WTC11 (cell line): ENCODE data around the gene MYCBPAP. TPM values are rescaled to one million over a fixed set of nuclear protein-coding genes. Genes with fewer than 3 reads are reported as not detected.

ENCODE experiments used
- ATAC-seq: fragments of 200-7000 bp; cut with Tn5 transposase; 2 replicates; pipeline ENCODE4 v1.10.0; 2021; ENCODE audit warnings: mild to moderate bottlenecking, moderate library complexity
- CTCF ChIA-PET: fragments of 300-600 bp; sonication (Branson Sonifier 250); formaldehyde crosslinking; loops from one replicate; lab custom pipeline; 2021; ENCODE audit warnings: antibody characterized with exemption; lab: Charles Lee
- POLR2A ChIA-PET: fragments of 350-600 bp; sonication (Branson Sonifier 250); formaldehyde crosslinking; loops from one replicate; lab custom pipeline; 2021; ENCODE audit warnings: antibody characterized with exemption; lab: Charles Lee
- DNase-seq: peaks from one replicate; pipeline ENCODE4 v3.0.0; 2021; ENCODE audit warnings: low spot score
- H3K27ac Mint-ChIP-seq: 2 replicates; pipeline ENCODE4 v1.8.0; 2021; ENCODE audit warnings: mixed read lengths
- H3K27me3 Mint-ChIP-seq: 2 replicates; pipeline ENCODE4 v1.8.0; 2021; ENCODE audit warnings: low read depth, mild to moderate bottlenecking, moderate library complexity, mixed read lengths
- H3K36me3 Mint-ChIP-seq: 2 replicates; pipeline ENCODE4 v1.8.0; 2021; ENCODE audit warnings: mixed read lengths
- H3K4me1 Mint-ChIP-seq: 2 replicates; pipeline ENCODE4 v1.8.0; 2022; ENCODE audit warnings: mixed read lengths
- H3K4me3 Mint-ChIP-seq: 2 replicates; pipeline ENCODE4 v1.8.0; 2021; ENCODE audit warnings: mild to moderate bottlenecking, moderate library complexity, mixed read lengths
- H3K9me3 Mint-ChIP-seq: 2 replicates; pipeline ENCODE4 v1.8.0; 2021; ENCODE audit warnings: mixed read lengths
- CBFB ChIP-seq: sonication (generic); formaldehyde crosslinking; IDR thresholded peaks from 2 replicates; pipeline ENCODE4 v1.8.1; 2022; ENCODE audit warnings: mild to moderate bottlenecking, low read depth, missing genetic modification reagents
- CREB1 ChIP-seq: sonication (generic); formaldehyde crosslinking; IDR thresholded peaks from 2 replicates; pipeline ENCODE4 v1.8.0; 2023; ENCODE audit warnings: mild to moderate bottlenecking, missing genetic modification reagents
- ELF4 ChIP-seq: sonication (generic); formaldehyde crosslinking; IDR thresholded peaks from 2 replicates; pipeline ENCODE4 v1.8.1; 2022; ENCODE audit warnings: low read depth, mild to moderate bottlenecking, moderate library complexity, missing genetic modification reagents
- EMX1 ChIP-seq: fragments of 250-450 bp; sonication (Bioruptor Pico); IDR thresholded peaks from 2 replicates; pipeline ENCODE4 v1.8.0; 2021; ENCODE audit warnings: mild to moderate bottlenecking
- FOXP1 ChIP-seq: sonication (generic); formaldehyde crosslinking; IDR thresholded peaks from 2 replicates; pipeline ENCODE4 v1.8.0; 2022; ENCODE audit warnings: missing genetic modification reagents, mild to moderate bottlenecking, moderate library complexity, borderline replicate concordance
- GABPB1 ChIP-seq: sonication (generic); formaldehyde crosslinking; IDR thresholded peaks from 2 replicates; pipeline ENCODE4 v1.8.1; 2023; ENCODE audit warnings: mild to moderate bottlenecking, missing genetic modification reagents
- GRHL2 ChIP-seq: fragments of 250-450 bp; sonication (Bioruptor Pico); IDR thresholded peaks from 2 replicates; pipeline ENCODE4 v1.8.0; 2022; ENCODE audit warnings: mild to moderate bottlenecking, moderate library complexity; ENCODE audit not compliant: insufficient replicate concordance, severe bottlenecking
- IRF1 ChIP-seq: sonication (generic); formaldehyde crosslinking; IDR thresholded peaks from 2 replicates; pipeline ENCODE4 v1.8.0; 2023; ENCODE audit warnings: missing genetic modification reagents
- IRF2 ChIP-seq: sonication (generic); formaldehyde crosslinking; IDR thresholded peaks from 2 replicates; pipeline ENCODE4 v1.8.0; 2022; ENCODE audit warnings: low read depth, missing genetic modification reagents, borderline replicate concordance
- NFATC4 ChIP-seq: fragments of 250-450 bp; sonication (Bioruptor Pico); IDR thresholded peaks from 2 replicates; pipeline ENCODE4 v1.9.0; 2021; ENCODE audit warnings: mild to moderate bottlenecking
- SP1 ChIP-seq: sonication (generic); formaldehyde crosslinking; conservative IDR thresholded peaks from 2 replicates; pipeline ENCODE4 v1.8.1; 2022; ENCODE audit warnings: missing genetic modification reagents
- USF1 ChIP-seq: sonication (generic); formaldehyde crosslinking; IDR thresholded peaks from 2 replicates; pipeline ENCODE4 v1.8.0; 2022; ENCODE audit warnings: mild to moderate bottlenecking, missing genetic modification reagents
- ZNF281 ChIP-seq: sonication (generic); formaldehyde crosslinking; IDR thresholded peaks from 2 replicates; pipeline ENCODE4 v1.8.0; 2023; ENCODE audit warnings: mild to moderate bottlenecking, missing genetic modification reagents
- ZNF317 ChIP-seq: sonication (generic); formaldehyde crosslinking; IDR thresholded peaks from 2 replicates; pipeline ENCODE4 v1.8.1; 2023; ENCODE audit warnings: low read depth, mild to moderate bottlenecking, moderate library complexity, missing genetic modification reagents, borderline replicate concordance
- ZNF512 ChIP-seq: sonication (generic); formaldehyde crosslinking; IDR thresholded peaks from 2 replicates; pipeline ENCODE4 v1.8.1; 2022; ENCODE audit warnings: missing genetic modification reagents, borderline replicate concordance
- total RNA-seq: library from RNA; stranded (reverse); gene quantifications from 3 replicates; pipeline ENCODE4 v1.2.3, GENCODE V29; 2021
- TF ChIP-seq, protein P1 (sequence below): sonication (generic); formaldehyde crosslinking; IDR thresholded peaks from 2 replicates; pipeline ENCODE4 v1.8.1; 2023; ENCODE audit warnings: mild to moderate bottlenecking, missing genetic modification reagents, moderate library complexity
- TF ChIP-seq, protein P2 (sequence below): sonication (generic); formaldehyde crosslinking; IDR thresholded peaks from 2 replicates; pipeline ENCODE4 v1.8.0; 2022; ENCODE audit warnings: mild to moderate bottlenecking, missing genetic modification reagents
- TF ChIP-seq, protein P3 (sequence below): fragments of 250-450 bp; sonication (Bioruptor Pico); conservative IDR thresholded peaks from 2 replicates; pipeline ENCODE4 v1.9.0; 2021; ENCODE audit warnings: mild to moderate bottlenecking

MYCBPAP gene
- total RNA-seq, 1 experiment from 2014 or later: 5.7 TPM

GRCh38 chr17:50517504-50518383 lies 9.5 kb downstream of the MYCBPAP start:
- CTCF ChIA-PET: interaction anchor here (0.6 to 1.5 kb wide), 2 partner anchors 9 to 17 kb away, joined by 3 to 4 read pairs; no protein-coding TSS in a partner anchor
- Mint-ChIP-seq H3K27me3 (peaks cover 3% of the 10 kb centered on the region), H3K36me3 (no peaks in the 10 kb centered on the region), H3K9me3 (no peaks in the 10 kb centered on the region), H3K4me1 (peaks cover 15% of the 10 kb centered on the region), H3K27ac (no peak overlapping the region), H3K4me3 (no peak overlapping the region)
- 0 out of 2 replicates have a peak, but pooled peaks have one; percentile 16 for ATAC-seq
- POLR2A ChIA-PET: no interaction called here
- no peak for DNase-seq
- TF ChIP-seq FOXP1 (CRISPR knock-in tag) (no peak), ELF4 (CRISPR knock-in tag) (no peak), GRHL2 (no peak)

DNA sequence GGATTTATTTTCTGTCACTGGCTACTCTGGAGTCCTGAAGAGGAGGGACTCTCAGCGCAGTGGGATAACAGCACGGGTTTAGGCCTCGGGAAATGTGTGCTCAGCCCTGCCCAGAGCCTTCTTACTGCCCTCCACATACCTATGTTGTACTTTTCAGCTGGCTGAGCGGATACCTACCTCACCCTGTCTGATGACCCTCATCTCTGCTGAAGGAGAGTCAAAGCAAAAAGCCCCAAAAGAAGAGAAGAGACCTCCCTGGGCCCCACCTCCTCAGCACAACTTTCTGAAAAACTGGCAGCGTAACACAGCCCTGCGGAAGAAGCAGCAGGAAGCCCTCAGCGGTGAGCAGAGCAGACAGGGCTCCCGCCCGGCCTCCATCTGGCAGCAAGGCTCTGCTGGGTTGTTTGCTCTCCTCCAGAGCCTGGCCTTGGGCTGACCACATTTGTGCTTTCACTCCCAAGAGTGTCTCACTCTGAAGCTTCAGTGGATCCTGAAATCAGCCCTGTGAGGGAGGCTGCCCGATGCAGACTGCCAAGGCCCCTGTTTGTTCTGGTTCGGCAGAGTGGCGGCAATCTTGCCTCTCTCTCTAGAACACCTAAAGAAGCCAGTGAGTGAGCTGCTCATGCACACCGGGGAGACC lies 10.3 kb downstream of the MYCBPAP start:
- Mint-ChIP-seq H3K4me1 (peaks cover 15% of the 10 kb centered on the region), H3K27me3 (peaks cover 3% of the 10 kb centered on the region), H3K27ac (peak overlapping the region; percentile 25; the same call in 1 of the 2 replicates), H3K36me3 (no peaks in the 10 kb centered on the region), H3K9me3 (no peaks in the 10 kb centered on the region), H3K4me3 (no peak overlapping the region)
- CTCF ChIA-PET: interaction anchor here (1.3 to 1.5 kb wide), 2 partner anchors 17 to 32 kb away, joined by 3 to 4 read pairs; no protein-coding TSS in a partner anchor
- POLR2A ChIA-PET: no interaction called here
- DNase-seq: no peak
- ATAC-seq: peak; percentile 19; the same call in 1 of the 2 replicates
- TF ChIP-seq GABPB1 (CRISPR knock-in tag) (peak; percentile 10; the same call in 1 of the 2 replicates), ZNF512 (no peak), ZNF317 (no peak)

GRCh38 chr17:50519141-50519834 lies 11.0 kb downstream of the MYCBPAP start:
- POLR2A ChIA-PET: no interaction called here
- TF ChIP-seq IRF2 (CRISPR knock-in tag): no peak
- no peak for TF ChIP-seq NFATC4 (CRISPR knock-in tag)
- TF ChIP-seq ZNF281 (CRISPR knock-in tag): no peak
- no peak for TF ChIP-seq SP1 (CRISPR knock-in tag)
- TF ChIP-seq CBFB (CRISPR knock-in tag): no peak
- TF ChIP-seq, protein P1, sequence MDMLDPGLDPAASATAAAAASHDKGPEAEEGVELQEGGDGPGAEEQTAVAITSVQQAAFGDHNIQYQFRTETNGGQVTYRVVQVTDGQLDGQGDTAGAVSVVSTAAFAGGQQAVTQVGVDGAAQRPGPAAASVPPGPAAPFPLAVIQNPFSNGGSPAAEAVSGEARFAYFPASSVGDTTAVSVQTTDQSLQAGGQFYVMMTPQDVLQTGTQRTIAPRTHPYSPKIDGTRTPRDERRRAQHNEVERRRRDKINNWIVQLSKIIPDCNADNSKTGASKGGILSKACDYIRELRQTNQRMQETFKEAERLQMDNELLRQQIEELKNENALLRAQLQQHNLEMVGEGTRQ (CRISPR knock-in tag): no peak
- no peak for TF ChIP-seq IRF1
- no peak for TF ChIP-seq EMX1 (CRISPR knock-in tag)
- TF ChIP-seq, protein P2, sequence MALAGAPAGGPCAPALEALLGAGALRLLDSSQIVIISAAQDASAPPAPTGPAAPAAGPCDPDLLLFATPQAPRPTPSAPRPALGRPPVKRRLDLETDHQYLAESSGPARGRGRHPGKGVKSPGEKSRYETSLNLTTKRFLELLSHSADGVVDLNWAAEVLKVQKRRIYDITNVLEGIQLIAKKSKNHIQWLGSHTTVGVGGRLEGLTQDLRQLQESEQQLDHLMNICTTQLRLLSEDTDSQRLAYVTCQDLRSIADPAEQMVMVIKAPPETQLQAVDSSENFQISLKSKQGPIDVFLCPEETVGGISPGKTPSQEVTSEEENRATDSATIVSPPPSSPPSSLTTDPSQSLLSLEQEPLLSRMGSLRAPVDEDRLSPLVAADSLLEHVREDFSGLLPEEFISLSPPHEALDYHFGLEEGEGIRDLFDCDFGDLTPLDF (CRISPR knock-in tag): no peak
- TF ChIP-seq USF1 (CRISPR knock-in tag): no peak
- TF ChIP-seq, protein P3, sequence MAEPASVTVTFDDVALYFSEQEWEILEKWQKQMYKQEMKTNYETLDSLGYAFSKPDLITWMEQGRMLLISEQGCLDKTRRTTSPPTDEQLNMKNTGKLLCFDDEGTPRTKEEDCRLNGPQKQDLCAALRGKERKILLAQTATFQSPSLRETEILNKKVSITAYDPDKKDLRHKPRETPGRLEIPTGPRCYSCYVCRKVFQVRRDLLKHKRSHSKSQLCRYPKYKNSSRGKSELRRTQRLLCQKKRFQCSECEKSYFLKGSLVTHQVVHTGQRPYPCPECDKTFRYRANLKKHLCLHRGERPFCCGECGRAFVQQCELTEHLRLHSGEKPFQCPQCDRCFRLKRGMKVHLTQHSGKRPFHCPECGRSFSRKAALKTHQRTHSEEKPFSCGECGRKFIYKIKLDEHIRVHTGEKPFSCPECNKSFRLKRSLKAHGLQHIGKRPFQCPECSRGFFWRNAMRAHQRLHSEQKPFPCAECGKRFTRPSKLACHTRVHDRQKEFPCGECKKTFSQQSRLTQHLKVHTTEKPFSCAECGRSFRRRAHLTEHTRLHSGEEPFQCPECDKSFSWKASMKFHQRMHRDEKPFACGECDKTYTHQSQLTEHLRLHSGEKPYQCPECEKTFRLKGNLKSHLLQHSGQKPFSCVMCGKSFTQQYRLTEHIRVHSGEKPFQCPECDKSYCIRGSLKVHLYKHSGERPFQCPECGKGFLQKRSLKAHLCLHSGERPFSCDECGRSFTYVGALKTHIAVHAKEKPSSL (CRISPR knock-in tag): no peak
- no peak for TF ChIP-seq CREB1 (CRISPR knock-in tag)

More at GRCh38 chr17:50519141-50519834, 11.0 kb downstream of the MYCBPAP start:
- no peak for DNase-seq
- H3K27ac Mint-ChIP-seq: no peak overlapping the region
- H3K9me3 Mint-ChIP-seq: no peaks in the 10 kb centered on the region
- H3K4me3 Mint-ChIP-seq: no peak overlapping the region
- peaks cover 15% of the 10 kb centered on the region for H3K4me1 Mint-ChIP-seq
- CTCF ChIA-PET: interaction anchor here (1.3 to 2.7 kb wide), 3 partner anchors 14 to 32 kb away, joined by 3 to 17 read pairs (median 4); partner anchors contain the start of gene EPN3
- no peak for ATAC-seq
- H3K36me3 Mint-ChIP-seq: no peaks in the 10 kb centered on the region
- H3K27me3 Mint-ChIP-seq: peaks cover 3% of the 10 kb centered on the region
